ENCODE measurements around the gene CAPZB.
A peak's percentile ranks its signal among the peaks of the same experiment; 100 is the strongest.

Gene CAPZB

GRCh38 chr1:19324665-19324990, 160.7 kb downstream of the CAPZB start:
- no peak for DNase-seq

GRCh38 chr1:19323987-19324664, 161.2 kb downstream of the CAPZB start:
- DNase-seq: no peak

GRCh38 chr1:19322481-19322880, 162.9 kb downstream of the CAPZB start:
- no peak for DNase-seq

GRCh38 chr1:19321071-19321470, 164.3 kb downstream of the CAPZB start:
- DNase-seq: no peak

GRCh38 chr1:19319196-19319595, 166.1 kb downstream of the CAPZB start:
- DNase-seq: no peak

GRCh38 chr1:19317126-19317910, 168.0 kb downstream of the CAPZB start:
- no peak for DNase-seq

GRCh38 chr1:19315378-19316198, 169.8 kb downstream of the CAPZB start:
- DNase-seq: no peak

- no peak for DNase-seq
These were observed 171.1 kb downstream of the CAPZB start for GRCh38 chr1:19313961-19314882.

- no peak for DNase-seq
These were observed 171.7 kb downstream of the CAPZB start for GRCh38 chr1:19313636-19313959.

GRCh38 chr1:19312782-19313635, 172.3 kb downstream of the CAPZB start:
- peak; percentile 25 for DNase-seq

GRCh38 chr1:19311931-19312781, 173.2 kb downstream of the CAPZB start, which contains the start of the genes AKR7A2 and SLC66A1:
AKR7A2 (minus strand) TSS chr1:19312144; CDS start chr1:19312124, 20 bp downstream.
SLC66A1 (plus strand) TSS chr1:19312326; CDS start chr1:19317678, 5,352 bp downstream.
- DNase-seq: peak; percentile 93

GRCh38 chr1:19311503-19311930, 173.8 kb downstream of the CAPZB start:
- DNase-seq: peak; percentile 13

- DNase-seq: no peak
These were observed 174.4 kb downstream of the CAPZB start for GRCh38 chr1:19310720-19311502.

GRCh38 chr1:19310061-19310460, 175.3 kb downstream of the CAPZB start:
- no peak for DNase-seq

GRCh38 chr1:19309123-19309813, 176.1 kb downstream of the CAPZB start:
- no peak for DNase-seq

- no peak for DNase-seq
These were observed 176.8 kb downstream of the CAPZB start for GRCh38 chr1:19308509-19308907.

GRCh38 chr1:19307794-19308508, 177.4 kb downstream of the CAPZB start:
- DNase-seq: no peak

GRCh38 chr1:19306941-19307340, 178.4 kb downstream of the CAPZB start:
- no peak for DNase-seq
